Hepatocyte (in vitro differentiated cells): ENCODE results near the gene MTX1. TPM values are rescaled to one million over a fixed set of nuclear protein-coding genes. Genes with fewer than 3 reads are reported as not detected.
A peak's percentile ranks its signal among the peaks of the same experiment; 100 is the strongest.

Experiments used
- DNase-seq: peaks from one replicate; pipeline ENCODE4 v3.0.0-alpha.2; 2016; ENCODE audit warnings: low spot score
- H2AFZ ChIP-seq: fragments of 200-600 bp; sonication (generic); 2 replicates; pipeline ENCODE4 v1.6.0; 2016; ENCODE audit warnings: antibody characterized with exemption, mild to moderate bottlenecking
- H3K27ac ChIP-seq: fragments of 200-600 bp; sonication (generic); 2 replicates; pipeline ENCODE4 v1.5.1; 2016; ENCODE audit warnings: mild to moderate bottlenecking
- H3K27me3 ChIP-seq: fragments of 200-600 bp; sonication (generic); 2 replicates; pipeline ENCODE4 v1.6.1; 2016
- H3K36me3 ChIP-seq: fragments of 200-600 bp; sonication (generic); replicated peaks from 2 replicates; pipeline ENCODE4 v1.5.1; 2016; ENCODE audit warnings: low read depth; ENCODE audit not compliant: insufficient read depth
- H3K4me1 ChIP-seq: fragments of 200-600 bp; sonication (generic); 2 replicates; pipeline ENCODE4 v1.5.1; 2016; ENCODE audit warnings: mild to moderate bottlenecking, moderate library complexity; ENCODE audit not compliant: insufficient read depth
- H3K4me2 ChIP-seq: fragments of 200-600 bp; sonication (generic); 2 replicates; pipeline ENCODE4 v1.6.0; 2016
- H3K4me3 ChIP-seq: fragments of 200-600 bp; sonication (generic); 2 replicates; pipeline ENCODE4 v1.5.1; 2016; ENCODE audit warnings: mild to moderate bottlenecking
- H3K79me2 ChIP-seq: fragments of 200-600 bp; sonication (generic); 2 replicates; pipeline ENCODE4 v1.6.0; 2017; ENCODE audit warnings: mild to moderate bottlenecking
- H3K9me2 ChIP-seq: fragments of 200-600 bp; sonication (generic); replicated peaks from 2 replicates; pipeline ENCODE4 v1.6.0; 2017; ENCODE audit warnings: mild to moderate bottlenecking; ENCODE audit not compliant: insufficient read depth
- H3K9me3 ChIP-seq: fragments of 200-600 bp; sonication (generic); 2 replicates; pipeline ENCODE4 v1.5.1; 2016; ENCODE audit warnings: low read depth, mild to moderate bottlenecking
- H4K20me1 ChIP-seq: fragments of 200-600 bp; sonication (generic); 2 replicates; pipeline ENCODE4 v1.6.0; 2016; ENCODE audit warnings: mild to moderate bottlenecking; ENCODE audit not compliant: insufficient read depth, poor library complexity, severe bottlenecking
- EZH2 ChIP-seq: fragments of 200-600 bp; sonication (generic); IDR thresholded peaks from 2 replicates; pipeline ENCODE4 v1.6.1; 2016; ENCODE audit warnings: antibody characterized with exemption, mild to moderate bottlenecking, borderline replicate concordance
- EZH2phosphoT487 ChIP-seq: fragments of 200-600 bp; sonication (generic); IDR thresholded peaks from one replicate; pipeline ENCODE4 v1.6.1; 2018; ENCODE audit warnings: antibody characterized with exemption, mild to moderate bottlenecking, low read depth, moderate library complexity; ENCODE audit not compliant: unreplicated experiment, severe bottlenecking
- WGBS: methylation state at CpG from one replicate; pipeline ENCODE4 v1.1.6; 2016; ENCODE audit warnings: low lambda C conversion rate; ENCODE audit errors: missing lambda C conversion rate; 5-methylcytosine and 5-hydroxymethylcytosine counted together
- polyA plus RNA-seq: library from polyadenylated mRNA; unstranded; fragments of >200 nt; fragmentation: Nextera tagmentation; extraction: Ambion mirVana; gene quantifications from 2 replicates; pipeline ENCODE4 v1.2.1, GENCODE V29; 2016
- total RNA-seq: library from RNA; depleted of rRNA; stranded (reverse); fragments of >200 nt; gene quantifications from 2 replicates; pipeline ENCODE4 v1.2.3, GENCODE V29; 2014
- TF ChIP-seq, protein P1 (sequence below): fragments of 200-600 bp; sonication (generic); IDR thresholded peaks from 2 replicates; pipeline ENCODE4 v1.5.1; 2016; ENCODE audit warnings: antibody characterized with exemption, mild to moderate bottlenecking; ENCODE audit not compliant: poor library complexity

MTX1 gene
- total and polyA plus RNA-seq, 2 experiments from 2014 or later, result 42.1 to 78.2 TPM

- peak overlapping the region; percentile 86 for H3K27ac ChIP-seq
- H3K4me2 ChIP-seq, result peak overlapping the region; percentile 78
- peak overlapping the region; percentile 41 for H2AFZ ChIP-seq
- TF ChIP-seq, protein P1, sequence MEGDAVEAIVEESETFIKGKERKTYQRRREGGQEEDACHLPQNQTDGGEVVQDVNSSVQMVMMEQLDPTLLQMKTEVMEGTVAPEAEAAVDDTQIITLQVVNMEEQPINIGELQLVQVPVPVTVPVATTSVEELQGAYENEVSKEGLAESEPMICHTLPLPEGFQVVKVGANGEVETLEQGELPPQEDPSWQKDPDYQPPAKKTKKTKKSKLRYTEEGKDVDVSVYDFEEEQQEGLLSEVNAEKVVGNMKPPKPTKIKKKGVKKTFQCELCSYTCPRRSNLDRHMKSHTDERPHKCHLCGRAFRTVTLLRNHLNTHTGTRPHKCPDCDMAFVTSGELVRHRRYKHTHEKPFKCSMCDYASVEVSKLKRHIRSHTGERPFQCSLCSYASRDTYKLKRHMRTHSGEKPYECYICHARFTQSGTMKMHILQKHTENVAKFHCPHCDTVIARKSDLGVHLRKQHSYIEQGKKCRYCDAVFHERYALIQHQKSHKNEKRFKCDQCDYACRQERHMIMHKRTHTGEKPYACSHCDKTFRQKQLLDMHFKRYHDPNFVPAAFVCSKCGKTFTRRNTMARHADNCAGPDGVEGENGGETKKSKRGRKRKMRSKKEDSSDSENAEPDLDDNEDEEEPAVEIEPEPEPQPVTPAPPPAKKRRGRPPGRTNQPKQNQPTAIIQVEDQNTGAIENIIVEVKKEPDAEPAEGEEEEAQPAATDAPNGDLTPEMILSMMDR, result peak; percentile 64
- TF ChIP-seq EZH2, result no peak
- peaks cover 11% of the 10 kb centered on the region for H3K79me2 ChIP-seq
- peak; percentile 81 for DNase-seq
- H3K9me3 ChIP-seq, result no peaks in the 10 kb centered on the region
- H3K36me3 ChIP-seq, result no peaks in the 10 kb centered on the region
- H3K4me3 ChIP-seq, result peak overlapping the region; percentile 21
- no peaks in the 10 kb centered on the region for H3K9me2 ChIP-seq
- WGBS, result 2% methylated on average over 7 of the region's 7 CpGs
- peaks cover 27% of the 10 kb centered on the region for H3K4me1 ChIP-seq
- no peaks in the 10 kb centered on the region for H4K20me1 ChIP-seq
- no peaks in the 10 kb centered on the region for H3K27me3 ChIP-seq
Measured at GRCh38 chr1:155226188-155226909, 17.9 kb downstream of the MTX1 start.

DNA sequence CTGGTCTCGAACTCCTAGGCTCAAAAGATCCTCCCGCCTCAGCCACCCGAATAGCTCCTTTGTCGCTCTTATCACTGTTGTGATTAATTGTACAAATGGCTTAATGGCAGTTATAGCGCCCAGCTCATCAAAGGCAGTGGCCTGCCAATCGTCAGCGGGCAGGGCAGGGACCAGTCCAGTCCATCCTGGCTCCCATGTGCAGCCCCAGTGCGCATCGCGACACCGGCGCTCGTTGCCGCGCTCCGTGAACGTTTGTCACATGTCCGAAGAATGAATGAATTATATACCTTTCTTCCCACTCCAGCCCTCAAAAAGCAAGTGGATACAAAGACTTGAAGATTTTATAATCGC is 18.4 kb downstream of the MTX1 start:
- peak overlapping the region; percentile 86 for H3K27ac ChIP-seq
- peak; percentile 74 for DNase-seq
- H2AFZ ChIP-seq, result peak overlapping the region; percentile 41
- no peaks in the 10 kb centered on the region for H3K9me2 ChIP-seq
- no peaks in the 10 kb centered on the region for H3K36me3 ChIP-seq
- H3K4me1 ChIP-seq, result peaks cover 27% of the 10 kb centered on the region
- no peaks in the 10 kb centered on the region for H3K9me3 ChIP-seq
- WGBS, result under 1% methylated on average over 19 of the region's 19 CpGs
- peaks cover 11% of the 10 kb centered on the region for H3K79me2 ChIP-seq
- H3K27me3 ChIP-seq, result no peaks in the 10 kb centered on the region
- H3K4me3 ChIP-seq, result peak overlapping the region; percentile 21
- no peak for TF ChIP-seq EZH2phosphoT487
- TF ChIP-seq, protein P1, result no peak
- no peak for TF ChIP-seq EZH2
- H4K20me1 ChIP-seq, result no peaks in the 10 kb centered on the region
- H3K4me2 ChIP-seq, result peak overlapping the region; percentile 78

DNA sequence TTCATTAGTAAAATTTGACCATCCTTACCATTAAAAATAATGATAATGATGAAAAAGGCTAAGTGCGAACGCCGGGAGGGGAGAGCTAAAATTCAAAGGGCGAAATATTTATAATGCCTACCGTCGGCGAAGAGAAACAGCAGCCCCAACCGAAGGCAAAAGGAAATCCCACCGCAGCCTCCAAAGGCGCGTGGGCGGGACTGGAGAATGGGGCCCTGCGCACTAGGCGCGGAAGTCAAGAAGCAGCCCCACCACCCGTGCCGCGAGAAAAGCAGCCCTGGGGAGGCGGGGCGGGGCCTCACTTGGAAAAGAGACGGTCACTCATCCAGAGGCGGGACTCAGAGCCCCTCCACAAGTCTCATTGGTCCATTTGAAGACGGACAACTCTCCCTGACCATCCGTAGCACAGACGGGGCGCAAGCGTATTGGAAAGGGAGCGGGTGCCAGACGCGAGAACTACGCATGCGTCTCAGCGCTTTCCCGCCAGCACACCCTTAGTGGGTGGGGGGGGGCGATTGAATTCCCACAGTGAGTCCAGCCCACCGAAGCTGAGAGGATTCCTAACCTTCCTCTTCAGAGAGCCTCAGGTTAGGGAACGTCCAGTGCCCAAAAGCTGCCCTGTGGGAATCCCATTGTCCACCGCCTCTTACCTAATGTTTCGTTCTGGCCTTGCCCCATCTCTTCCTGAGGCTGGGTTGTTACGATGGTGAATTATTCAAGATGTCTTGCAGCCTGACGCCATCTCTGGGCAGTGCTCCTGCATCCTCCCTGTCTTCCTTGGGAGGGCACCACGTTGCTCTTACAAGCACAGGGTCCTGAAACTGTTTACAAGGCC is 19.0 kb downstream of the MTX1 start:
- Histone ChIP-seq H3K9me3 (no peaks in the 10 kb centered on the region), H3K36me3 (no peaks in the 10 kb centered on the region), H3K9me2 (no peaks in the 10 kb centered on the region), H3K27ac (peak overlapping the region; percentile 89), H4K20me1 (no peaks in the 10 kb centered on the region), H2AFZ (peak overlapping the region; percentile 41), H3K79me2 (peaks cover 11% of the 10 kb centered on the region), H3K27me3 (no peaks in the 10 kb centered on the region), H3K4me2 (peak overlapping the region; percentile 78), H3K4me1 (peaks cover 27% of the 10 kb centered on the region), H3K4me3 (peak overlapping the region; percentile 21)
- DNase-seq, result peak; percentile 99
- 3% methylated on average over 40 of the region's 42 CpGs for WGBS
- TF ChIP-seq, protein P1, result peak; percentile 24
- TF ChIP-seq EZH2 (no peak), EZH2phosphoT487 (no peak)
